ENCODE data around the gene DFFB. TPM values are rescaled to one million over a fixed set of nuclear protein-coding genes. Genes with fewer than 3 reads are reported as not detected.

The DFFB gene
- total RNA-seq, 1 donor from 2014 or later, result 6.0 TPM

DNA sequence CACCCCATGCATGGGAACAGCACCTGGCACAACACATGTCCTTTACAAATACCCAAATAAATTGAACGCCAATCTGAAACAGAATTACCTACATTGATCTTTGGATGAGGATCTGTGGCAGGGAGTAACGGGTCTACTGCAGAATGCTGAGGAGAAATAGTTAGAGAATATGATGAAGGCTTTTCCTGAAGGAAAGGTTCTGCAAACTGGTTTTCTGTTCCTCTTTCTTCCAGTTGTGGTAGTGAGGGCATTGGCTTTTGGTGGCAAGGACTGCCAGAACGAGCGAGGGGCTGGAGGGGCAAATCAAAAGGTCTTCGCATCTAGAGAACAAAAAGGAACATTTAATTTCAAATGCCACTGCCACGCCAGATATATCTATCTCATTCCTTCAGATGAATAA, 20.1 kb upstream of the DFFB start:
- TF ChIP-seq, protein P1, sequence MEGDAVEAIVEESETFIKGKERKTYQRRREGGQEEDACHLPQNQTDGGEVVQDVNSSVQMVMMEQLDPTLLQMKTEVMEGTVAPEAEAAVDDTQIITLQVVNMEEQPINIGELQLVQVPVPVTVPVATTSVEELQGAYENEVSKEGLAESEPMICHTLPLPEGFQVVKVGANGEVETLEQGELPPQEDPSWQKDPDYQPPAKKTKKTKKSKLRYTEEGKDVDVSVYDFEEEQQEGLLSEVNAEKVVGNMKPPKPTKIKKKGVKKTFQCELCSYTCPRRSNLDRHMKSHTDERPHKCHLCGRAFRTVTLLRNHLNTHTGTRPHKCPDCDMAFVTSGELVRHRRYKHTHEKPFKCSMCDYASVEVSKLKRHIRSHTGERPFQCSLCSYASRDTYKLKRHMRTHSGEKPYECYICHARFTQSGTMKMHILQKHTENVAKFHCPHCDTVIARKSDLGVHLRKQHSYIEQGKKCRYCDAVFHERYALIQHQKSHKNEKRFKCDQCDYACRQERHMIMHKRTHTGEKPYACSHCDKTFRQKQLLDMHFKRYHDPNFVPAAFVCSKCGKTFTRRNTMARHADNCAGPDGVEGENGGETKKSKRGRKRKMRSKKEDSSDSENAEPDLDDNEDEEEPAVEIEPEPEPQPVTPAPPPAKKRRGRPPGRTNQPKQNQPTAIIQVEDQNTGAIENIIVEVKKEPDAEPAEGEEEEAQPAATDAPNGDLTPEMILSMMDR (IDR thresholded peaks at IDR 0.05; ENCODE audit: insufficient read depth, low read length, poor library complexity, severe bottlenecking), result no peak
- no peak overlapping the region for H3K4me3 ChIP-seq (ENCODE audit: low read depth, low read length)
- no peak for DNase-seq (ENCODE audit: low read depth)
- no peaks in the 10 kb centered on the region for H3K36me3 ChIP-seq (ENCODE audit: control insufficient read depth, insufficient read depth, low read length)
- no peaks in the 10 kb centered on the region for H3K27me3 ChIP-seq (ENCODE audit: control insufficient read depth, insufficient read depth, low read length)

DNA sequence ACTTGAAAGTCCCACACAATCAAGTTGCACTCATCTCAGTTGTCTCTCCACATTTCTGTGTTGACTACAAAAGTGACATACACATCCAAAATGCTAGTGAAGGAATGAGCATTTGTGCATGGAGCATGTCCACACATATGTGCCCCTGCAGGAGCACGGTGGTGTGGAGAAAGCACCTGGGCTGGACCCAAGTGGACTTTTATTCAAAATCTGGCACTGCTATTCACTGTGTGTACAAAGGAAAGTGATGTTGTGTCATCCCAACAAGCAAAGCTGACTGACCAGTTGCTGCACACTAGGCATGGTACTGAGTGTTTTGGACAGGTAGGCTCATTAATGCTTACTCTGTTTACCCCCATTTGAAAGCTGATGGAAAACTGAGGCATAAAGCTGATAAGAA, 19.6 kb upstream of the DFFB start:
- TF ChIP-seq, protein P1 (IDR thresholded peaks at IDR 0.05; ENCODE audit: insufficient read depth, low read length, poor library complexity, severe bottlenecking), result no peak
- Histone ChIP-seq H3K36me3 (ENCODE audit: control insufficient read depth, insufficient read depth, low read length) (no peaks in the 10 kb centered on the region), H3K4me3 (ENCODE audit: low read depth, low read length) (no peak overlapping the region), H3K27me3 (ENCODE audit: control insufficient read depth, insufficient read depth, low read length) (no peaks in the 10 kb centered on the region)
- DNase-seq (ENCODE audit: low read depth), result no peak

DNA sequence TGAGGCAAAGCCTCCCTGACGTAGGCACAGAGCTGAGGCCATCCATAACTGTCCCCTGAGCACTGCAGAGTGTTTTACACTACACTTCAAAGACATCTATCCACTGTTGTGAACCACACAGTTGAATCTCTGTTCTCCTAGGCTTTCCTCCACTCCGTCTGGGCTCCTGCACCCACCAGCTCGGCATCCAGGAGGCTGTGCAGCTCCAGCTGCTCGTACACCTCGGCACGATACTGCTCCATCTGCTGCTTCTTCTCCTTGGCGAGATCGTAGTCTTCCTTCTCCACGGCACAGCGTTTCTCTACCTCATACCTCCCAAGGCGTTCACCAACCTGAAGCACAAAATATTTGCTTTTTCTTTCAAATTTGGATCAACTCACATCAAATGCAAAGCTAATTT, 18.5 kb upstream of the DFFB start:
- no peaks in the 10 kb centered on the region for H3K36me3 ChIP-seq (ENCODE audit: control insufficient read depth, insufficient read depth, low read length)
- no peaks in the 10 kb centered on the region for H3K27me3 ChIP-seq (ENCODE audit: control insufficient read depth, insufficient read depth, low read length)
- no peak overlapping the region for H3K4me3 ChIP-seq (ENCODE audit: low read depth, low read length)
- no peak for DNase-seq (ENCODE audit: low read depth)
- TF ChIP-seq, protein P1 (IDR thresholded peaks at IDR 0.05; ENCODE audit: insufficient read depth, low read length, poor library complexity, severe bottlenecking), result no peak

DNA sequence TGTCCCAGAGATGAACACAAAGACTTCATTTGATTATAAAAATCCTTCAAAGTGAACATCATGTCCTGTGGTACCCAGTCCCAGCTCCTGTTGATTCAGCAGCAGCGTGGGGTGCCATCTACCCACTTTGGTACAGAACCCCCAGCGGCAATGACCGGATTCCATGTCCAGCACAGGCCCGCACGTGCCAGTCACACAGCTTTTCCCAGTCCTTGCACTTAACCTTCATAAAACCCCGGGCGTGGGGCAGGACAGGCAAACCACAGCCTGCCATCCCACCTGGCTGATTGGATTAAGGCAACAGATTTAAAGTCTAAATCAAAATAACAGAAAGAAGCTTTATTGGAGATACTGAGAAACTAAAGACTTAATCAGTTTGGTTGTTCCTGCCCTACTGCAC, 15.8 kb upstream of the DFFB start:
- no peaks in the 10 kb centered on the region for H3K36me3 ChIP-seq (ENCODE audit: control insufficient read depth, insufficient read depth, low read length)
- TF ChIP-seq, protein P1 (IDR thresholded peaks at IDR 0.05; ENCODE audit: insufficient read depth, low read length, poor library complexity, severe bottlenecking), result no peak
- DNase-seq (ENCODE audit: low read depth), result no peak

DNA sequence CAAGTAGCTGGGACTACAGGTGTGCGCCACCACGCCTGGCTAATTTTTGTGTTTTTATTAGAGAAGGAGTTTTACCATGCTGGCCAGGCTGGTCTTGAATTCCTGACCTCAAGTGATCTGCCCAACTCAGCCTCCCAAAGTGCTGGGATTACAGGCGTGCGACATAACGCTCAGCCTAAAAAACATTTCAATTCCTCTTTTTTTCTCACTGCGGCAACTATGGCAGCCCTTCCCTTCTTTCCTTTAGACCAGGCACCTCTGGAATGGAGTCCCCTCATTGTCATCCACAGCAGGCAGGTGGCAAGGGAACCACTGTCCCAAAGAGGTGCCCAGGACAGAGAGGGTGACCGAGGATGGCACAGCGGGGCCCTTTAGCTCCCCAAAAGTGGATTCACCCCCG, 14.4 kb upstream of the DFFB start:
- Histone ChIP-seq H3K36me3 (ENCODE audit: control insufficient read depth, insufficient read depth, low read length) (no peaks in the 10 kb centered on the region), H3K27me3 (ENCODE audit: control insufficient read depth, insufficient read depth, low read length) (no peaks in the 10 kb centered on the region), H3K4me3 (ENCODE audit: low read depth, low read length) (no peak overlapping the region)
- DNase-seq (ENCODE audit: low read depth), result no peak
- TF ChIP-seq, protein P1 (IDR thresholded peaks at IDR 0.05; ENCODE audit: insufficient read depth, low read length, poor library complexity, severe bottlenecking), result no peak

More for the DNA sequence above, 15.8 kb upstream of the DFFB start:
- Histone ChIP-seq H3K27me3 (ENCODE audit: control insufficient read depth, insufficient read depth, low read length) (no peaks in the 10 kb centered on the region), H3K4me3 (ENCODE audit: low read depth, low read length) (no peak overlapping the region)

DNA sequence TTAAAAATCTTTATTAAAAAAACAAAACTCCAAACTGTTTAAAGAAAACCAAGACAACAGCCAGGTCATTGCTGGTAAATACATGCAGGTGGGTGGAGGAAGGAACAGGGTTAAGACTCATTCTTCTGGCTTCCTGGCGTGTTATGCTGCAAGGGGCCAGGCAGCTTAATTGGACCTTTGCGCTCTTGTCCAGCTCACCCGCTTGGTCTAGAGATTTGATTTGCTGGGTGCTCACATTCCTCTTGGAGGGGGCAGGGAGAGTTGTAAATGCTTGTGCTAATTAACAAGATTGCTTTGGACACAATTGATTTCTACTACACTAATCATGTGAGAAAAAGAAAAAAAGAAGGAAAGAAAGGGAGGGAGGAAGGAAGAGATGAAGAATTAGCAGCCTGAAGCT, 10.7 kb upstream of the DFFB start:
- Histone ChIP-seq H3K27me3 (ENCODE audit: control insufficient read depth, insufficient read depth, low read length) (no peaks in the 10 kb centered on the region), H3K36me3 (ENCODE audit: control insufficient read depth, insufficient read depth, low read length) (no peaks in the 10 kb centered on the region), H3K4me3 (ENCODE audit: low read depth, low read length) (no peak overlapping the region)
- no peak for DNase-seq (ENCODE audit: low read depth)
- TF ChIP-seq, protein P1 (IDR thresholded peaks at IDR 0.05; ENCODE audit: insufficient read depth, low read length, poor library complexity, severe bottlenecking), result no peak

Measured in kidney epithelial cell (primary cell).